PC-3 (cell line): ENCODE results near the gene TRIM21. TPM values are rescaled to one million over a fixed set of nuclear protein-coding genes. Genes with fewer than 3 reads are reported as not detected.

Experiments
- ATAC-seq: fragments of 200-7000 bp; cut with Tn5 transposase; 2 replicates; pipeline ENCODE4 v1.9.1; 2020; ENCODE audit warnings: mild to moderate bottlenecking, moderate library complexity
- BruUV-seq: library from RNA; stranded (reverse); fragments of 400-500 nt; replicated peaks from 2 replicates; lab custom pipeline; 2021; lab: Mats Ljungman, UMichigan
- CTCF ChIA-PET: fragments of 300-600 bp; sonication (Branson Sonifier 250); formaldehyde crosslinking; loops from one replicate; lab custom pipeline; 2022; ENCODE audit warnings: antibody characterized with exemption; lab: Charles Lee
- POLR2A ChIA-PET: fragments of 300-600 bp; sonication (Branson Sonifier 250); formaldehyde crosslinking; loops from one replicate; lab custom pipeline; 2022; ENCODE audit warnings: antibody characterized with exemption; ENCODE audit not compliant: unreplicated experiment; lab: Charles Lee
- DNase-seq: peaks from one replicate; pipeline ENCODE4 v3.0.0-alpha.2; 2015
- H2AFZ ChIP-seq: fragments of 300-600 bp; sonication (generic); 2 replicates; pipeline ENCODE4 v1.6.0; 2016; ENCODE audit warnings: antibody characterized with exemption, low read length
- H3F3A ChIP-seq: fragments of 300-600 bp; sonication (generic); one replicate; pipeline ENCODE4 v1.6.0; 2017; ENCODE audit warnings: antibody characterized with exemption, low read length, control low read depth, mild to moderate bottlenecking; ENCODE audit not compliant: unreplicated experiment
- H3K27ac ChIP-seq: fragments of 300-600 bp; sonication (generic); 2 replicates; pipeline ENCODE4 v1.5.1; 2016; ENCODE audit warnings: mild to moderate bottlenecking, low read length
- H3K27me3 ChIP-seq: fragments of 300-600 bp; sonication (generic); 2 replicates; pipeline ENCODE4 v1.6.1; 2016; ENCODE audit warnings: low read length, mixed read lengths
- H3K36me3 ChIP-seq: fragments of 300-600 bp; sonication (generic); 2 replicates; pipeline ENCODE4 v1.6.1; 2016; ENCODE audit warnings: low read depth, mixed run types, low read length, mixed read lengths
- H3K4me1 ChIP-seq: fragments of 300-600 bp; sonication (generic); 2 replicates; pipeline ENCODE4 v1.5.1; 2016; ENCODE audit warnings: low read length; ENCODE audit not compliant: insufficient read depth
- H3K4me2 ChIP-seq: fragments of 300-600 bp; sonication (generic); 2 replicates; pipeline ENCODE4 v1.6.0; 2016; ENCODE audit warnings: low read length
- H3K4me3 ChIP-seq: fragments of 300-600 bp; sonication (generic); 2 replicates; pipeline ENCODE4 v1.5.1; 2016; ENCODE audit warnings: mild to moderate bottlenecking, low read length, mixed read lengths
- H3K79me2 ChIP-seq: fragments of 300-600 bp; sonication (generic); 2 replicates; pipeline ENCODE4 v1.6.1; 2017; ENCODE audit warnings: low read length, mixed read lengths
- H3K9ac ChIP-seq: fragments of 300-600 bp; sonication (generic); 2 replicates; pipeline ENCODE4 v1.6.0; 2016; ENCODE audit warnings: mild to moderate bottlenecking, low read length
- H3K9me2 ChIP-seq: fragments of 300-600 bp; sonication (generic); replicated peaks from 2 replicates; pipeline ENCODE4 v1.6.1; 2016; ENCODE audit warnings: mixed run types, low read length, mixed read lengths
- H3K9me3 ChIP-seq: fragments of 300-600 bp; sonication (generic); 2 replicates; pipeline ENCODE4 v1.6.1; 2016; ENCODE audit warnings: low read length, mixed read lengths
- H4K20me1 ChIP-seq: fragments of 300-600 bp; sonication (generic); 2 replicates; pipeline ENCODE4 v1.6.1; 2016; ENCODE audit warnings: low read length, mixed read lengths
- EZH2 ChIP-seq: fragments of 300-600 bp; sonication (generic); IDR thresholded peaks from one replicate; pipeline ENCODE4 v1.6.1; 2017; ENCODE audit warnings: antibody characterized with exemption, mild to moderate bottlenecking, low read length; ENCODE audit not compliant: unreplicated experiment
- EZH2phosphoT487 ChIP-seq: fragments of 300-600 bp; sonication (generic); IDR thresholded peaks from 2 replicates; pipeline ENCODE4 v1.6.1; 2018; ENCODE audit warnings: mild to moderate bottlenecking, antibody characterized with exemption, low read length, borderline replicate concordance
- intact Hi-C: fragments of 100-400 bp; cut with micrococcal nuclease; formaldehyde crosslinking; loops from 2 replicates; pipeline ENCODE4 v1.9.0; 2023
- total RNA-seq: library from RNA; depleted of rRNA; stranded (reverse); fragments of >200 nt; gene quantifications from 2 replicates; pipeline ENCODE4 v1.2.3, GENCODE V29; 2014
- TF ChIP-seq, protein P1 (sequence below): fragments of 300-600 bp; sonication (generic); conservative IDR thresholded peaks from 2 replicates; pipeline ENCODE4 v1.5.1; 2017; ENCODE audit warnings: antibody characterized with exemption, low read depth, mild to moderate bottlenecking, low read length

The TRIM21 gene
- total RNA-seq, 1 experiment from 2014 or later: 6.9 TPM

DNA sequence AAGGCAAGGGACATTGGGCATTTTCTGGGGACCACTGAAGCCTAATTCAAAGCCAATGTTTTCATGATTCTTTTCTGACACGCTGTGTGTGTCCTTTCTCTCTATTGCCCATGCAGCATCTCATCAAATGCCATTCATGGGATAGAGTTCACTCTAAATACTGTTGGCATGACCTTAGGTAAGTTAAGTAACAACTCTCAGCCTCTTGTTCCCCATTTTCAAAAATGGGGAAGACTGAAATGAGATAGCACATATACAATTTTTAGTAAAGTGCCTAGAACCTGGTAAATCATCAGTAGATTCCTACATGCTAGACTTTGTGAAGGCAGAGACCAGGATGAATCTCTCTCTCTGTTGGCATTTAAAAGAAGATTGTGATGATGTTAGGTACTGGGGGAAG is 42.9 kb upstream of the TRIM21 start:
- H2AFZ ChIP-seq: no peak overlapping the region
- H3F3A ChIP-seq: no peaks in the 10 kb centered on the region
- ChIA-PET CTCF (no interaction called here), POLR2A (no interaction called here)
- H3K4me1 ChIP-seq: no peaks in the 10 kb centered on the region
- no peak overlapping the region for H3K4me2 ChIP-seq
- ATAC-seq: no peak
- no peak for DNase-seq
- H3K9me2 ChIP-seq: no peaks in the 10 kb centered on the region
- TF ChIP-seq EZH2phosphoT487 (no peak), EZH2 (no peak)
- TF ChIP-seq, protein P1, sequence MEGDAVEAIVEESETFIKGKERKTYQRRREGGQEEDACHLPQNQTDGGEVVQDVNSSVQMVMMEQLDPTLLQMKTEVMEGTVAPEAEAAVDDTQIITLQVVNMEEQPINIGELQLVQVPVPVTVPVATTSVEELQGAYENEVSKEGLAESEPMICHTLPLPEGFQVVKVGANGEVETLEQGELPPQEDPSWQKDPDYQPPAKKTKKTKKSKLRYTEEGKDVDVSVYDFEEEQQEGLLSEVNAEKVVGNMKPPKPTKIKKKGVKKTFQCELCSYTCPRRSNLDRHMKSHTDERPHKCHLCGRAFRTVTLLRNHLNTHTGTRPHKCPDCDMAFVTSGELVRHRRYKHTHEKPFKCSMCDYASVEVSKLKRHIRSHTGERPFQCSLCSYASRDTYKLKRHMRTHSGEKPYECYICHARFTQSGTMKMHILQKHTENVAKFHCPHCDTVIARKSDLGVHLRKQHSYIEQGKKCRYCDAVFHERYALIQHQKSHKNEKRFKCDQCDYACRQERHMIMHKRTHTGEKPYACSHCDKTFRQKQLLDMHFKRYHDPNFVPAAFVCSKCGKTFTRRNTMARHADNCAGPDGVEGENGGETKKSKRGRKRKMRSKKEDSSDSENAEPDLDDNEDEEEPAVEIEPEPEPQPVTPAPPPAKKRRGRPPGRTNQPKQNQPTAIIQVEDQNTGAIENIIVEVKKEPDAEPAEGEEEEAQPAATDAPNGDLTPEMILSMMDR: no peak
- no peaks in the 10 kb centered on the region for H3K36me3 ChIP-seq
- no peaks in the 10 kb centered on the region for H4K20me1 ChIP-seq
- intact Hi-C loops: no loop called here
- H3K27ac ChIP-seq: no peak overlapping the region
- H3K79me2 ChIP-seq: no peaks in the 10 kb centered on the region
- H3K27me3 ChIP-seq: 0 out of 2 replicates have a peak, but pooled peaks cover 3% of the 10 kb centered on the region
- no peaks in the 10 kb centered on the region for H3K9me3 ChIP-seq
- H3K9ac ChIP-seq: no peak overlapping the region
- no TSS peak for BruUV-seq
- H3K4me3 ChIP-seq: no peak overlapping the region

GRCh38 chr11:4433856-4434255 is 40.4 kb upstream of the TRIM21 start:
- no peak overlapping the region for H2AFZ ChIP-seq
- H3F3A ChIP-seq: no peaks in the 10 kb centered on the region
- no peaks in the 10 kb centered on the region for H3K9me2 ChIP-seq
- H3K4me2 ChIP-seq: no peak overlapping the region
- H3K36me3 ChIP-seq: no peaks in the 10 kb centered on the region
- no peak overlapping the region for H3K9ac ChIP-seq
- H3K4me3 ChIP-seq: no peak overlapping the region
- H3K27me3 ChIP-seq: peaks cover 7% of the 10 kb centered on the region; the same call in 1 of the 2 replicates
- POLR2A ChIA-PET: no interaction called here
- BruUV-seq: no TSS peak
- CTCF ChIA-PET: no interaction called here
- ATAC-seq: no peak
- H4K20me1 ChIP-seq: no peaks in the 10 kb centered on the region
- no peaks in the 10 kb centered on the region for H3K79me2 ChIP-seq
- H3K27ac ChIP-seq: no peak overlapping the region
- intact Hi-C loops: no loop called here
- TF ChIP-seq, protein P1: no peak
- no peak for TF ChIP-seq EZH2
- no peak for TF ChIP-seq EZH2phosphoT487
- no peaks in the 10 kb centered on the region for H3K4me1 ChIP-seq
- no peak for DNase-seq
- H3K9me3 ChIP-seq: no peaks in the 10 kb centered on the region

DNA sequence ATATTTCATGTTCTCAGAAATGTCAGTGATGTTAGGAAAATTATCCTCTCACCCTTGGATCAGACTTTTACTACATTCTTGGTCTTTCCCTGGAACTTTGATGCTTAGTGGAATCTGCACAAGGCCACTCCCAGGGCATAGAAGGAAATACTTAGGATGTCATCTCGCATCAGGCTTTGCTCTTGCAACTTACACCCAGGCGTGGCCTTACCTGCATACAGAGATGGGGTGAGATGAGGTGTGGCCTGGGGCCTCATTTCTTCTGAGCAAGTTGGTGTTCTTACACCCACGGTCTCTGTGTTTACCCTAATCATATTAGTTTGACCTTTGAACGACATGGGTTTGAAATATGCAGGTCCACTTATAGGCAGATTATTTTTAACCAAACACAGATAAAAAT is 36.5 kb upstream of the TRIM21 start:
- no TSS peak for BruUV-seq
- H3K79me2 ChIP-seq: no peaks in the 10 kb centered on the region
- H3K9me3 ChIP-seq: no peaks in the 10 kb centered on the region
- H2AFZ ChIP-seq: no peak overlapping the region
- H3K4me2 ChIP-seq: no peak overlapping the region
- H3F3A ChIP-seq: no peaks in the 10 kb centered on the region
- DNase-seq (no peak), ATAC-seq (no peak)
- CTCF ChIA-PET: no interaction called here
- H3K4me1 ChIP-seq: no peaks in the 10 kb centered on the region
- H3K4me3 ChIP-seq: no peak overlapping the region
- H4K20me1 ChIP-seq: no peaks in the 10 kb centered on the region
- no peaks in the 10 kb centered on the region for H3K36me3 ChIP-seq
- H3K27me3 ChIP-seq: peaks cover 15% of the 10 kb centered on the region; the same call in 1 of the 2 replicates
- no peaks in the 10 kb centered on the region for H3K9me2 ChIP-seq
- H3K27ac ChIP-seq: no peak overlapping the region
- TF ChIP-seq EZH2phosphoT487 (no peak), EZH2 (no peak)
- TF ChIP-seq, protein P1: no peak
- intact Hi-C loops: no loop called here
- POLR2A ChIA-PET: no interaction called here
- no peak overlapping the region for H3K9ac ChIP-seq
